K562 (cell line): ENCODE data around the gene KCNJ10.

Experiments used
- BRF1 ChIP-seq: IDR thresholded peaks from 3 replicates; pipeline ENCODE4 v1.6.1; 2011; ENCODE audit warnings: borderline replicate concordance, mild to moderate bottlenecking; ENCODE audit not compliant: insufficient read length; ENCODE audit errors: extremely low read depth
- CREB3 ChIP-seq: fragments of 450-650 bp; conservative IDR thresholded peaks from 2 replicates; pipeline ENCODE4 v1.6.1; 2016; ENCODE audit warnings: missing genetic modification characterization, low read depth, mild to moderate bottlenecking, missing compliant biosample characterization, moderate library complexity
- EP300 ChIP-seq: IDR thresholded peaks from 2 replicates; pipeline ENCODE4 v1.6.1; 2012; ENCODE audit warnings: low read length, improper control_type of control experiment
- EZH2 ChIP-seq: IDR thresholded peaks from 2 replicates; pipeline ENCODE4 v1.6.1; 2012; ENCODE audit warnings: low read depth, mild to moderate bottlenecking, inconsistent platforms, low read length, borderline replicate concordance
- FOSL1 ChIP-seq: fragments of 200-800 bp; sonication (Bioruptor generic); conservative IDR thresholded peaks from 2 replicates; pipeline ENCODE4 v1.6.1; 2016; ENCODE audit warnings: missing genetic modification characterization, missing compliant biosample characterization
- HNRNPL ChIP-seq: fragments of 200-400 bp; formaldehyde crosslinking; IDR thresholded peaks from 2 replicates; pipeline ENCODE4 v1.6.1; 2017; ENCODE audit warnings: low read depth, mild to moderate bottlenecking, low read length
- POLR2A ChIP-seq: fragments of 450-650 bp; conservative IDR thresholded peaks from 2 replicates; pipeline ENCODE4 v1.6.1; 2016
- RAD51 ChIP-seq: fragments of 450-650 bp; IDR thresholded peaks from 2 replicates; pipeline ENCODE4 v1.7.1; 2016; ENCODE audit warnings: low read depth, mild to moderate bottlenecking, borderline replicate concordance
- SIN3A ChIP-seq, 2 experiments: fragments of 150-350 bp in 1 of 2; IDR thresholded peaks; 2 replicates each; pipeline ENCODE4 v1.6.1; 2011 to 2016; ENCODE audit warnings: borderline replicate concordance in 2 of 2, low read depth in 2 of 2, low read length in 2 of 2, mild to moderate bottlenecking in 2 of 2, moderate library complexity in 2 of 2; ENCODE audit not compliant: control insufficient read depth in 1 of 2
- SP1 ChIP-seq: sonication (generic); formaldehyde crosslinking; IDR thresholded peaks from 2 replicates; pipeline ENCODE4 v1.8.1; 2022; ENCODE audit warnings: mild to moderate bottlenecking, missing genetic modification reagents
- YY1 ChIP-seq, 3 experiments: IDR thresholded peaks; 2 replicates each; pipeline ENCODE4 v1.6.1; 2011; ENCODE audit warnings: low read length in 2 of 3, mild to moderate bottlenecking in 2 of 3, moderate library complexity in 2 of 3, borderline replicate concordance in 1 of 3, control low read depth in 1 of 3, low read depth in 1 of 3; ENCODE audit not compliant: insufficient read depth in 3 of 3, insufficient replicate concordance in 2 of 3, control insufficient read depth in 1 of 3, insufficient read length in 1 of 3; ENCODE audit errors: extremely low read depth in 1 of 3
- ZC3H8 ChIP-seq: fragments of 450-650 bp; IDR thresholded peaks from 2 replicates; pipeline ENCODE4 v1.6.1; 2017
- TF ChIP-seq, protein P1 (sequence below), 3 experiments: IDR thresholded peaks in 2 of 3; conservative IDR thresholded peaks in 1 of 3; 2 replicates each; pipeline ENCODE4 v1.5.1; 2011 to 2012; ENCODE audit warnings: low read length in 3 of 3, mild to moderate bottlenecking in 3 of 3, control low read depth in 2 of 3, improper control_type of control experiment in 1 of 3, inconsistent platforms in 1 of 3, low read depth in 1 of 3, mixed read lengths in 1 of 3, moderate library complexity in 1 of 3; ENCODE audit not compliant: insufficient read depth in 2 of 3

DNA sequence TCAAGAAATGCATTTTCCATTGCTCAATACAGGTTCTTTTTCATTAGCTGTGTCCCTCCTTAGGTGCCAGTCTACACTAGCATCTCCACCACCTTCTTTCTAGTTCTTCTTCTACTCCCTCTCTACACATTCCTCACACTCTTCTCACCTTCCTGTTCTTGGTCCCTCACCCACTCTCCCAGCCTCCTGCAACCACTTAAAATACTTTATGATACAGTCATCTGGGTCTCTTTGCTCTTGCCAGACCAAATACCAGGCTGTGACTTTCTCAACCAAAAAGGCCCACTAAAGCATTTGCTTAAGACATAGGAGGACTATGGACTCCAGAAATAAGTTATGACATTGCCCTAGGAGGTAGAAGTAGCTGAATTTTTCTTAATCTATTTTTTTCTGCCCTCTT lies 73.3 kb downstream of the KCNJ10 start:
- no peak for TF ChIP-seq HNRNPL
- no peak for TF ChIP-seq POLR2A
- no peak for TF ChIP-seq SIN3A (IDR thresholded peaks at IDR 0.05; ENCODE audit: borderline replicate concordance in 2 of 2, control insufficient read depth in 1 of 2, low read depth in 2 of 2, low read length in 2 of 2)
- TF ChIP-seq, protein P1, sequence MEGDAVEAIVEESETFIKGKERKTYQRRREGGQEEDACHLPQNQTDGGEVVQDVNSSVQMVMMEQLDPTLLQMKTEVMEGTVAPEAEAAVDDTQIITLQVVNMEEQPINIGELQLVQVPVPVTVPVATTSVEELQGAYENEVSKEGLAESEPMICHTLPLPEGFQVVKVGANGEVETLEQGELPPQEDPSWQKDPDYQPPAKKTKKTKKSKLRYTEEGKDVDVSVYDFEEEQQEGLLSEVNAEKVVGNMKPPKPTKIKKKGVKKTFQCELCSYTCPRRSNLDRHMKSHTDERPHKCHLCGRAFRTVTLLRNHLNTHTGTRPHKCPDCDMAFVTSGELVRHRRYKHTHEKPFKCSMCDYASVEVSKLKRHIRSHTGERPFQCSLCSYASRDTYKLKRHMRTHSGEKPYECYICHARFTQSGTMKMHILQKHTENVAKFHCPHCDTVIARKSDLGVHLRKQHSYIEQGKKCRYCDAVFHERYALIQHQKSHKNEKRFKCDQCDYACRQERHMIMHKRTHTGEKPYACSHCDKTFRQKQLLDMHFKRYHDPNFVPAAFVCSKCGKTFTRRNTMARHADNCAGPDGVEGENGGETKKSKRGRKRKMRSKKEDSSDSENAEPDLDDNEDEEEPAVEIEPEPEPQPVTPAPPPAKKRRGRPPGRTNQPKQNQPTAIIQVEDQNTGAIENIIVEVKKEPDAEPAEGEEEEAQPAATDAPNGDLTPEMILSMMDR (IDR thresholded peaks at IDR 0.05 in 2 of 3, conservative IDR thresholded peaks at IDR 0.05 in 1 of 3; ENCODE audit: insufficient read depth in 2 of 3, low read depth in 1 of 3, low read length in 3 of 3) = no peak
- TF ChIP-seq CREB3 = no peak
- TF ChIP-seq ZC3H8 = no peak
- TF ChIP-seq BRF1 = no peak
- no peak for TF ChIP-seq FOSL1 (tag)
- TF ChIP-seq RAD51 = no peak
- no peak for TF ChIP-seq EZH2
- TF ChIP-seq SP1 (CRISPR knock-in tag) = no peak
- TF ChIP-seq EP300 = no peak
- no peak for TF ChIP-seq YY1 (IDR thresholded peaks at IDR 0.05; ENCODE audit: borderline replicate concordance in 1 of 3, control insufficient read depth in 1 of 3, extremely low read depth in 1 of 3, insufficient read depth in 3 of 3, insufficient read length in 1 of 3, insufficient replicate concordance in 2 of 3, low read depth in 1 of 3, low read length in 2 of 3)
